Testis (tissue), 3 donors: ENCODE data around the gene UBE2E3. TPM values are rescaled to one million over a fixed set of nuclear protein-coding genes. Genes with fewer than 3 reads are reported as not detected.

ENCODE experiments used
- DNase-seq: peaks from one replicate; pipeline ENCODE4 v3.0.0-alpha.2; 2019
- H3K27ac ChIP-seq, 2 donors: fragments of 200-600 bp; sonication (generic); one replicate each; pipeline ENCODE4 v1.5.1; 2019
- H3K27me3 ChIP-seq: fragments of 200-600 bp; sonication (generic); one replicate; pipeline ENCODE4 v1.5.1; 2019
- H3K36me3 ChIP-seq: fragments of 200-600 bp; sonication (generic); one replicate; pipeline ENCODE4 v1.5.1; 2017; ENCODE audit warnings: low read depth; ENCODE audit errors: missing control alignments
- H3K4me1 ChIP-seq: fragments of 200-600 bp; sonication (generic); one replicate; pipeline ENCODE4 v1.5.1; 2019
- H3K4me3 ChIP-seq, 2 donors: fragments of 200-600 bp; sonication (generic); one replicate each; pipeline ENCODE4 v1.5.1; 2017 to 2019
- H3K9me3 ChIP-seq: fragments of 200-600 bp; sonication (generic); one replicate; pipeline ENCODE4 v1.5.1; 2017
- CTCF ChIP-seq, 3 experiments: fragments of 450-650 bp in 2 of 3; fragments of 200-600 bp in 1 of 3; sonication (generic) in 1 of 3; IDR thresholded peaks; one replicate each; pipeline ENCODE4 v1.5.1; 2016 to 2019; ENCODE audit warnings: antibody characterized with exemption in 3 of 3, mild to moderate bottlenecking in 2 of 3, moderate library complexity in 1 of 3
- POLR2A ChIP-seq: fragments of 450-650 bp; IDR thresholded peaks from one replicate; pipeline ENCODE4 v1.6.1; 2017; ENCODE audit warnings: antibody characterized with exemption, mild to moderate bottlenecking, moderate library complexity
- WGBS, 2 donors: methylation state at CpG; one replicate each; pipeline ENCODE4 v1.1.5; 2018; 5-methylcytosine and 5-hydroxymethylcytosine counted together
- intact Hi-C: fragments of 100-400 bp; cut with DNase I; formaldehyde crosslinking; loops from one replicate; pipeline ENCODE4 v1.15.1; 2023; ENCODE audit warnings: low total_unique reads
- polyA plus RNA-seq: library from polyadenylated mRNA; stranded (reverse); fragments of 350-450 nt; fragmentation: Illumina TruSeq; extraction: RNeasy Lipid Tissue Mini Kit (QIAGEN cat#74804); gene quantifications from one replicate; pipeline ENCODE4 v1.2.3, GENCODE V29; 2014; ENCODE audit warnings: low read depth, low replicate concordance; ENCODE audit not compliant: insufficient read depth
- total RNA-seq, 2 donors: library from RNA; depleted of rRNA; stranded (reverse); fragments of >200 nt; gene quantifications; one replicate each; pipeline ENCODE4 v1.2.3, GENCODE V29; 2016

The UBE2E3 gene
- total and polyA plus RNA-seq, 3 donors from 2014 or later = 111 to 138 (median 113) TPM

GRCh38 chr2:180999274-180999964 lies 19.0 kb downstream of the UBE2E3 start:
- no peaks in the 10 kb centered on the region for H3K27me3 ChIP-seq
- H3K36me3 ChIP-seq = no peaks in the 10 kb centered on the region
- H3K4me1 ChIP-seq = no peaks in the 10 kb centered on the region
- no peak overlapping the region for H3K27ac ChIP-seq
- TF ChIP-seq CTCF (IDR thresholded peaks at IDR 0.05) = no peak
- no peak for TF ChIP-seq POLR2A
- no peaks in the 10 kb centered on the region for H3K9me3 ChIP-seq
- 87 to 89% methylated on average over 4 of the region's 4 CpGs for WGBS, 2 donors
- no peak for DNase-seq
- no peak overlapping the region for H3K4me3 ChIP-seq
- intact Hi-C loops = no loop called here

DNA sequence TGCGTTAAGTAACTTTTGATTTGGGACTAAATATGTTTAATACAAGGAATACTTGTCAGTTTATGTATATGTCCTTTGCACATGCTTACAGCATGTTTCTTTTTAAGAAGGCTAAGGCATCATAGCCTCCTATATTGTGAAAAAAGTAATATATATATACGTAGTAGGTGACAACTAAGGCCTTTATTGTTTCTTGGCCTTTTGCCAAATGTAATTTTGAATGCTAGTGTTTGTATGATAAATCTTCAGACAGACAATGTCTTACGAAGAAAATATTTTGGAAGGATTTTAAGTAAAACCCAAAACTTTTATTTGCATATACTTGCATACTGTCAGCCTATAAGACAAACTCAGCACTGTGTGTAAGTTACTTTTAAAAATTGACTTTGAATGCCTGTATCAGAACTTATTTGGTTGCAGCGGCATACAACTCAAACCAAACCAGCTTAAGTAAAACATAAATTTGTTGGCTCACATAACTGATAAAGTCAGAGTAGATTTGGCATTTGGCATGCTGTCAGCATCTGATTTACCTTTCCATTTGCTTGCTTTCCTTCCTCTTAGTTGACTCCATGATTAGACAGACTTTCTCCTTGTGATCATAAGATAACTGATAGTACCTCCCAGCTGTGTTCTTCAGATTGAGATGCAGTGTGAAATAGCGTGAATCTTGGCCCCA lies 24.4 kb downstream of the UBE2E3 start:
- no peak for DNase-seq
- 89% methylated on average over 5 of the region's 5 CpGs for WGBS, 2 donors
- H3K27ac ChIP-seq = no peak overlapping the region

DNA sequence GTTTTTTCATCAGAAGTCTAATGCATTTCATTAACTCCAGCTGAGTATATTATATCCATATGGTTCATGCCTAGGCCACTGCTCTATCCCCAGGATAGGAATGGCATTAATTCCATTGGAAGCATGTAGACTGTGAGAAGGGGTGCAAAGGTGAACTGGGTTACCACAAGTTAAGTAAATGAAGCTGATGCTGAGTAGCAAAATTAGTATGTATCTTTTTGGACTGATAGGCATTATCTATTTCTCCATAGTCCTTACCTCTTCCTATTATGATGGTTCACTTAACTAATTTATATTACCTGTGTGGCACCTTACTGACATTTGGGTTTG lies 24.9 kb downstream of the UBE2E3 start:
- no peak for DNase-seq
- no peak for TF ChIP-seq POLR2A
- no peak for TF ChIP-seq CTCF (IDR thresholded peaks at IDR 0.05)
- no peak overlapping the region for H3K27ac ChIP-seq
- no peaks in the 10 kb centered on the region for H3K9me3 ChIP-seq
- no peaks in the 10 kb centered on the region for H3K36me3 ChIP-seq
- no peaks in the 10 kb centered on the region for H3K27me3 ChIP-seq
- no peaks in the 10 kb centered on the region for H3K4me1 ChIP-seq
- intact Hi-C loops = no loop called here
- H3K4me3 ChIP-seq = no peak overlapping the region

More for the DNA sequence above, 24.4 kb downstream of the UBE2E3 start:
- H3K4me1 ChIP-seq = no peaks in the 10 kb centered on the region
- no peaks in the 10 kb centered on the region for H3K27me3 ChIP-seq
- H3K4me3 ChIP-seq = no peak overlapping the region
- TF ChIP-seq POLR2A (no peak), CTCF (IDR thresholded peaks at IDR 0.05) (no peak)
- no peaks in the 10 kb centered on the region for H3K36me3 ChIP-seq
- intact Hi-C loops = no loop called here
- no peaks in the 10 kb centered on the region for H3K9me3 ChIP-seq

- Histone ChIP-seq H3K27ac (no peak overlapping the region), H3K9me3 (no peaks in the 10 kb centered on the region), H3K4me3 (no peak overlapping the region), H3K27me3 (no peaks in the 10 kb centered on the region), H3K36me3 (no peaks in the 10 kb centered on the region), H3K4me1 (no peaks in the 10 kb centered on the region)
- DNase-seq = no peak
- intact Hi-C loops = no loop called here
- TF ChIP-seq POLR2A (no peak), CTCF (IDR thresholded peaks at IDR 0.05) (no peak)
- WGBS, 2 donors = 69 to 86% methylated on average over 1 of the region's 1 CpG
Observed at GRCh38 chr2:181005809-181006208, 25.4 kb downstream of the UBE2E3 start.
